ENCODE results near the gene TM4SF4.

DNA sequence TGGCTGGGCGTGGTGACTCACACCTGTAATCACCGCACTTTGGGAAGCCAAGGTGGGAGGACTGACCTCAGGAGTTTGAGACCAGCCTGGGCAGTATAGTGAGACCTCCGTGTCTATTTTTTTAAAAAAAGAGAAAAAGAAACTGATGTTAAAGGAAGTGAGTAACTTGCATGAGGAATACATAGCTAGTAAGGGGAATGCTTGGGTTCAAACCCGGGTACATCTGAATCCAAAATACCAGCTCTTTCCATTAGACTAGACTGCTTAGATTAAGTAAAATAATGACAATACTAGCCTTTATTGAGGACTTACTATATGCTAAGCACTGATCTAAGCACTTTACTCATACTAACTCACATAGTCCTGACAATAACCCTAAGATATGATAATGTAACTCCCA is 22.4 kb downstream of the TM4SF4 start:
- no peak for TF ChIP-seq POLR2A (IDR thresholded peaks at IDR 0.05; ENCODE audit: control extremely low read depth in 1 of 2, low read depth in 2 of 2, low read length in 2 of 2)
- no peak for TF ChIP-seq PHF8 (conservative IDR thresholded peaks at IDR 0.05; ENCODE audit: low read depth, low read length)
- TF ChIP-seq CEBPB (IDR thresholded peaks at IDR 0.05; ENCODE audit: low read depth, low read length) = no peak
- no peak for TF ChIP-seq EZH2 (IDR thresholded peaks at IDR 0.05; ENCODE audit: low read depth, low read length, severe bottlenecking)
- no peak for TF ChIP-seq POU5F1 (IDR thresholded peaks at IDR 0.05; ENCODE audit: low read depth, low read length)
- TF ChIP-seq RFX5 (IDR thresholded peaks at IDR 0.05; ENCODE audit: borderline replicate concordance, low read depth, low read length) = no peak
- TF ChIP-seq, protein P1, sequence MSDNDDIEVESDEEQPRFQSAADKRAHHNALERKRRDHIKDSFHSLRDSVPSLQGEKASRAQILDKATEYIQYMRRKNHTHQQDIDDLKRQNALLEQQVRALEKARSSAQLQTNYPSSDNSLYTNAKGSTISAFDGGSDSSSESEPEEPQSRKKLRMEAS (IDR thresholded peaks at IDR 0.05) = no peak

Data from H1 (cell line).